ENCODE measurements around the gene NTSR1.

GRCh38 chr20:62695448-62696414 lies 12.9 kb upstream of the NTSR1 start:
- TF ChIP-seq, protein P1, sequence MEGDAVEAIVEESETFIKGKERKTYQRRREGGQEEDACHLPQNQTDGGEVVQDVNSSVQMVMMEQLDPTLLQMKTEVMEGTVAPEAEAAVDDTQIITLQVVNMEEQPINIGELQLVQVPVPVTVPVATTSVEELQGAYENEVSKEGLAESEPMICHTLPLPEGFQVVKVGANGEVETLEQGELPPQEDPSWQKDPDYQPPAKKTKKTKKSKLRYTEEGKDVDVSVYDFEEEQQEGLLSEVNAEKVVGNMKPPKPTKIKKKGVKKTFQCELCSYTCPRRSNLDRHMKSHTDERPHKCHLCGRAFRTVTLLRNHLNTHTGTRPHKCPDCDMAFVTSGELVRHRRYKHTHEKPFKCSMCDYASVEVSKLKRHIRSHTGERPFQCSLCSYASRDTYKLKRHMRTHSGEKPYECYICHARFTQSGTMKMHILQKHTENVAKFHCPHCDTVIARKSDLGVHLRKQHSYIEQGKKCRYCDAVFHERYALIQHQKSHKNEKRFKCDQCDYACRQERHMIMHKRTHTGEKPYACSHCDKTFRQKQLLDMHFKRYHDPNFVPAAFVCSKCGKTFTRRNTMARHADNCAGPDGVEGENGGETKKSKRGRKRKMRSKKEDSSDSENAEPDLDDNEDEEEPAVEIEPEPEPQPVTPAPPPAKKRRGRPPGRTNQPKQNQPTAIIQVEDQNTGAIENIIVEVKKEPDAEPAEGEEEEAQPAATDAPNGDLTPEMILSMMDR (IDR thresholded peaks at IDR 0.05): no peak
- no peak for TF ChIP-seq POLR2A (IDR thresholded peaks at IDR 0.05)
